NCI-H146 treated with DMSO at 0.1 percent for 48 hours (cell line): Measurements from ENCODE around the gene LRMDA.

Source experiments
- DNase-seq: peaks from one replicate; lab custom pipeline; 2025; ENCODE audit not compliant: unreplicated experiment; lab: John Stamatoyannopoulos, UW

The LRMDA gene

GRCh38 chr10:75632805-75633462, 201.5 kb downstream of the LRMDA start:
- DNase-seq: no peak

DNA sequence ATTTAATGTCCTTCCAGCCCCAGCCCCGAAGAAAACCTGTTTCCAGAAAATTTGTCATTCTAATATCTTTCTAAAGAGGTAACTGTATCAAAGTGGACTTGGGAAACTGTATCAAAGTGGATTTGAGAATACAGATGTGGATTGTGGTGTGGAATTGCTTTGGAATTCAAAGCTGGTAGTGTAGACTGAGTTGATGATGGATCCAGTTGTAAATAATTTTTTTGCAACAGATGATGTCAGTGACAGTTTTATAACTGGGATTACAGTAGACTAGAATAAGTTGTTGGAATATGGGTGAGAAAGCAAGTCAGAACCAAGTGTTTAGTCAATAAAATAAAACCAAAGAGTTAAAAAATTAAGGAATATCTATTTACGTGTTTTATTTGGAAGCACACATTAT, 202.1 kb downstream of the LRMDA start:
- no peak for DNase-seq

DNA sequence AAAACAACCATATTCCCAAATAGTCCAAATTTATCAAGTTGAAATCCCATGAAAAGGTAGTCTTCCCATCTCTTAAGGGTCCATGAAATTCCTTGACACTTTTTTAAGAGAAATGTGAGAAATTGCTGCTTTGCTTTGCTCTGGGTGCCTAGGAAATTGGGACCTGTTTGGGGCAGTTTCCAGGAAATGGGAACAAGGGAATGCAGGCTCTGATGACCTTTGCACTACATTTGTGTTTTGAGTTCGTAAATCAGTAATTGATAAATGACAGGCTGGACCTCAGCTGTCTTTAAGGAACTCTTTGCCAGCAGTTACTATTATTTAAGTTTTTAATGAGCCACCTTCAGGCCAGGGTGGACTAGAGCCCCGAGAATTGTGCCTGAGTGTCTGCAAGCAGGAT, 203.5 kb downstream of the LRMDA start:
- no peak for DNase-seq

DNA sequence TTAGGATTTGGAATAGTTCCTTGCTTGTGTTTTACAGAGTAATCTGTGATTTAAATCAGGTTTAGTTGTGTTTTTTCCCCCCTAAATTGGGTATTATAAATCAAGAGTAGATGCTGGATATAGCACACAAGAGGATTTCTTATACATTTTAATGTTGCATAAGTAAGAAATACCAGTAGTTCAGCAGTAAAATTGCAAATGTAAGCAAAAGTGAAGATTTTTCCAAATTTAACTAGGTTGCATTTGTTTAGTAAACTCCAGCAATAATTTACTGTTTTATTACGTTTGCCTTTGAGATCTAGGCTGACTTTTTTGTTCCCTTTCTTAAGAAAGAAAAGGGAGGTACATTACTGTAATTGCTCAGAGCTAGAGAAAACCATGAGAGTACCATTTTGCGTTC, 207.3 kb downstream of the LRMDA start:
- no peak for DNase-seq

GRCh38 chr10:75639736-75640135, 208.3 kb downstream of the LRMDA start:
- DNase-seq: no peak

- no peak for DNase-seq
These were observed 209.0 kb downstream of the LRMDA start for GRCh38 chr10:75640381-75640780.

DNA sequence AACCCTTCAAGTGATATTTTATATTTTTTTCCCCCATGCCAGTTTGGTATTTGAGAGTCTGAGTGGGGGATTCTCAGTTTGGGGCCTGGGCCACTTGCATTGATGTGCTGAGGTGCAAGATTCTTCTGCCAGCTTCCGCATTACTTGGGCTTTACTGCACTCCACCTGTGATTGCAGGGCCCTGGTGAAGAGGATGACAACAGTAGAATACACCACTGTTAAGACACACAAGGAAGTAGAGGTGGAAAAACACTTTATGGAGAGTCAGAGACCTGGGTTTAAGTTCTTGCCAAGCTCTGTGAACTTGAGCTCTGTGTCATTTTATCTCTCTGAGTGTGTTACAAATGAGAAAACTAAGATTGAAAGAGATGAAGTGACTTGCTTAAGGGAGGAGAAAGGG, 209.4 kb downstream of the LRMDA start:
- no peak for DNase-seq

DNA sequence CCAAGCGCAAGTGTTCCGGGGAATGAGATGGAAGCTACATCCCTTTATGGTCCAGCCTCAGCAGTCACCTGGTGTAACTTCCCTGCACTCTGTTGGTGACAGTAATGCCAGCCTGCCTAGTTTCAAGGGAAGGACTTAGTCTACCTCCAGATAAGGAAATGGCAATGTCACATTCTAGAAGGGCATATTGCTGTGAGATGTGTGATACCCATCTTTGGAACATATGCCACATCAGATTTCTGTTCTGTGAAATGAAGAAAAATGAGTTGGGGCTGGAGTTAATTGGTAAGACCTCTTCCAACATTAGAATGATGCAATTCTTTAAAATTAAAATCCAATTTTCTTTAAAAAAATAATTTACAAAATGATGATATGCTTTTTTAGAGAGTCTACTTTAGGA, 212.0 kb downstream of the LRMDA start:
- no peak for DNase-seq

- no peak for DNase-seq
These were observed 212.7 kb downstream of the LRMDA start for GRCh38 chr10:75643944-75644692.

- no peak for DNase-seq
These were observed 214.3 kb downstream of the LRMDA start for GRCh38 chr10:75645704-75646103.

GRCh38 chr10:75646218-75646915, 214.9 kb downstream of the LRMDA start:
- DNase-seq: no peak

GRCh38 chr10:75646916-75647315, 215.5 kb downstream of the LRMDA start:
- DNase-seq: no peak

DNA sequence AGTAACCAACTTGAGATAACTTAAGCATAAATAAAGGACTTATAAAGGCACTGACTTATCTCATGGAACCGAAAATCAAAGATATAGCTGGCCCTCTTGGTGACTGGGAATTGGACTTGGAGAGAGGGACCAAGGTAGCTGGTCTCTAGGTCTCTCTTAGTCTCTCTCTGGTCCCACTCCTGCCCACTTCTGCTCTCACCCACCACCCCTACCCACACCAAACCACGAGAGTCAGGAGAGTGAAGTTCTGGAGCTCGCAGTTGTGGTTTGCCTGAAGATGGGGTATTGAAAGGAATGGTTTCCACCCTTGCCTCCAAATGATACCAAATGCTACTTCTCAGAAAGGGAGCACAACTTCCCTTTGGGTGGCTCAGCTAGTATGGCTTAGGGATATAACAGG, 216.3 kb downstream of the LRMDA start:
- no peak for DNase-seq

DNA sequence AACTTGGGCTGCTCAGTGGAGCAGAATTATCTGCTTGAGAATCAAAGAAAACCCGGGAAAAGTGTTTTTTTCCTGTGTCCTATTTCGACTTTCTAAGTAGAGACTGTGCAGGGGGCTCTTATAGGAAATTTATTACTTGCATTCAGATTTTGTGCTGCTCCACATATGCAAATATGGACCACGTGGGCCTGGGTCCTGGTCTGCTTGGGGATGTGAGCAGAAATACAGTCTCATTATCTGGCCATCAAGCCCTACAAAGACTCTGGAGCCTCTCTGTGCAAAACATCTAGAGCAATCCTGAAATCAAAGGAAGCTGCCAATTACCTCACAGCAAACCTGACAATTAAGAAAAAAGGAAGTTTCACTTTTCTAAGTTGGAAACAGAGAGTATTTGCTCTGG, 216.9 kb downstream of the LRMDA start:
- no peak for DNase-seq

DNA sequence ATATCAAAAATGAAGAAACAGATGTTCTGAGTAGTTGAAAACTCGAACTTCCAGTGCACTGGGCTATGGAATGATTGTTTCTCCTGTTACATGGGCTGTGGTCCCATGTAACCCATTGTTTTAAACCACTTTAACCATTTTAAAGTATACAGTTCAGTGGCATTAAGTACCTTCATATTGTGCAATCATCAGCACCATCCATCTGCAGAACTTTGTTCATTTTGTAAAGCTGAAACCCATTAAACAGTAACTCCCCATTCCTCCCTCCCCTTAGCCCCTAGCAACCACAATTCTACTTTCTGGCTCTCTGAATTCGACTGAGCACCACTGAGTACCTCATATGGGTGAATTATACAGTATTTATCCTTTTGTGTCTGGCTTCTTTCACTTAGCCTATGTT, 217.4 kb downstream of the LRMDA start:
- no peak for DNase-seq

DNA sequence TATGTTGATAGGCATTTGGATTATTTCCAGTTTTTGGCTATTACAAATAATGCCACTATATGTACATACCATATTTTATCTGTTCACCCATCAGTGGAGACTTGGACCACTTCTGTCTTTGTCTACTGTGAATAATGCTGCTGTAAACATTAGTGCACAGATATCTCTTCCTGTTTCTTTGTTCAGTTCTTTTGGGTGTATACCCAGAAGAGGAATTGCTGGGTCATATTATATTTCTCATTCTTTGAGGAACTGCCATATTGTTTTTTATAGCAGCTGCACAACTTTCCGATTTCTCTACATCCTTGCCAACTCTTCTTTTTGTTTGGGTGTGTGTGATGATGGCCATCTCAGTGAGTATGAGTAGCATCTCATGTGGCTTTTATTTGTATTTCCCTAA, 218.0 kb downstream of the LRMDA start:
- no peak for DNase-seq

DNA sequence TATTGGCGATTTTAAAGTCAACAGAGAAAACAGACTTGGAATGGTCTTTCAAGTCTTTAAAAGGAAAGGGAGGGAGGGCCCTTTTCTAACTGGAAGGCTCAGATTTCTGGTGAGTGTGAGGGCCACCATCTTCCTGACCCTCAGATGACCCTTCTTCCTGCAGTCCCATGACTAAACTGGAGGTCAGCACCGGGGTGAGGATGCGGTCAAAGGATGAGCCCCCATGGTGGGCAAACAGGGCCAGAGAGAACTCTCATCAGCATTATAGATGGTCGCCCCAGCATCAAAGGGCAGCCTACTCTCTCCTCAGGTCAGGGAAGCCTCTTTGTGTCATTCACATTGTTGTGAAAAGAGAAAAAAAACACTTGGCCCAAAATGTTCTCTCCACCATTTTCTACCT, 219.2 kb downstream of the LRMDA start:
- DNase-seq: no peak

GRCh38 chr10:75651417-75651816, 220.0 kb downstream of the LRMDA start:
- DNase-seq: no peak

DNA sequence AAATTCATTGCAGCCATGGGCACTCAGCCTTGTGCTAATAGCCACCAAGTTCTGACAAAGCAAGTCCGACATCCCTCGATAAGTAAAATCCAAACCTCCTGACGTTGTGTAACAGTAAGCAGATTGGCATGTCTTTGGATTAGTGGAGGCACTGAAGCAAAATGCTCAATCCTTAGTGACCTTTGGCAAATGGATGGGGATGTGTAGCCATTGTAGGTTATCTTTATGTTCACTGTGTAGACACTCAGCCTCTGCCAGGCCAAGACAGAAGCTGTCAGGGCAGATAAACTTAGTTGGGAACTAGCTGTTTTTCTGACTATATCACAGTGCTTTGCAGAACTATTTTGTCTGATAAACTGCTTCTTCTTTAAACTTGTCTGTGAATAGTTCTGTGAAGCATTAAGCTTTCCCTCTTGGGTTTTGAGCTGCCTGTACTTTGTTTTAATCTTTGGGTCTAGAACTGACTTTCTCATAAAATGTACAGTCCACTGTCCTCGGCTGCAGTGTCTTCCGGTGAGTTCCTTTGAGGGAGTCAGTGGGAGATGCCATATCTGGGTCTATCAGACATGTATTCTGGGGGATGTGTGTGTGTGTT, 220.8 kb downstream of the LRMDA start:
- no peak for DNase-seq

- no peak for DNase-seq
These were observed 222.3 kb downstream of the LRMDA start for GRCh38 chr10:75653761-75654160.

GRCh38 chr10:75654171-75654771, 222.8 kb downstream of the LRMDA start:
- no peak for DNase-seq
